ENCODE results near the gene SLMAP. TPM values are rescaled to one million over a fixed set of nuclear protein-coding genes. Genes with fewer than 3 reads are reported as not detected.

SLMAP gene
- total and polyA plus RNA-seq, 10 donors = 7.8 to 77.3 (median 62.9) TPM

GRCh38 chr3:57818772-57819171 lies 62.7 kb downstream of the SLMAP start:
- no peak for DNase-seq
- Histone ChIP-seq H3K4me3 (no peak overlapping the region), H3K27me3 (replicated peaks in 1 of 7) (no peaks in the 10 kb centered on the region), H3K36me3 (peaks cover 0 to 4% (median 0%) of the 10 kb centered on the region in 6 donors), H3K27ac (no peak overlapping the region), H3K9me3 (no peaks in the 10 kb centered on the region), H3K4me1 (peaks cover 0 to 45% (median 21%) of the 10 kb centered on the region in 6 donors)
- intact Hi-C loops (cut with DNase I; ENCODE audit: low total_unique reads) = no loop called here
- TF ChIP-seq POLR2A (IDR thresholded peaks at IDR 0.05) (no peak), POLR2AphosphoS5 (IDR thresholded peaks at IDR 0.05) (no peak)
- TF ChIP-seq, protein P1, sequence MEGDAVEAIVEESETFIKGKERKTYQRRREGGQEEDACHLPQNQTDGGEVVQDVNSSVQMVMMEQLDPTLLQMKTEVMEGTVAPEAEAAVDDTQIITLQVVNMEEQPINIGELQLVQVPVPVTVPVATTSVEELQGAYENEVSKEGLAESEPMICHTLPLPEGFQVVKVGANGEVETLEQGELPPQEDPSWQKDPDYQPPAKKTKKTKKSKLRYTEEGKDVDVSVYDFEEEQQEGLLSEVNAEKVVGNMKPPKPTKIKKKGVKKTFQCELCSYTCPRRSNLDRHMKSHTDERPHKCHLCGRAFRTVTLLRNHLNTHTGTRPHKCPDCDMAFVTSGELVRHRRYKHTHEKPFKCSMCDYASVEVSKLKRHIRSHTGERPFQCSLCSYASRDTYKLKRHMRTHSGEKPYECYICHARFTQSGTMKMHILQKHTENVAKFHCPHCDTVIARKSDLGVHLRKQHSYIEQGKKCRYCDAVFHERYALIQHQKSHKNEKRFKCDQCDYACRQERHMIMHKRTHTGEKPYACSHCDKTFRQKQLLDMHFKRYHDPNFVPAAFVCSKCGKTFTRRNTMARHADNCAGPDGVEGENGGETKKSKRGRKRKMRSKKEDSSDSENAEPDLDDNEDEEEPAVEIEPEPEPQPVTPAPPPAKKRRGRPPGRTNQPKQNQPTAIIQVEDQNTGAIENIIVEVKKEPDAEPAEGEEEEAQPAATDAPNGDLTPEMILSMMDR (IDR thresholded peaks at IDR 0.05 in 8 of 11, conservative IDR thresholded peaks at IDR 0.05 in 3 of 11) = no peak

GRCh38 chr3:57820479-57820878 lies 64.4 kb downstream of the SLMAP start:
- no peaks in the 10 kb centered on the region for H3K9me3 ChIP-seq
- intact Hi-C loops (cut with DNase I; ENCODE audit: low total_unique reads) = loop anchor here (10.0 kb wide), 1 partner anchor 416 kb away; no protein-coding TSS in a partner anchor
- H3K4me1 ChIP-seq = peaks cover 0 to 34% (median 11%) of the 10 kb centered on the region in 6 donors
- no peak overlapping the region for H3K27ac ChIP-seq
- H3K4me3 ChIP-seq = no peak overlapping the region
- WGBS, 5 donors = 90 to 95% (median 93%) methylated on average over 6 of the region's 6 CpGs
- DNase-seq = no peak
- no peaks in the 10 kb centered on the region for H3K27me3 ChIP-seq (replicated peaks in 1 of 7)
- peaks cover 0 to 4% (median 0%) of the 10 kb centered on the region in 6 donors for H3K36me3 ChIP-seq
- TF ChIP-seq POLR2AphosphoS5 (IDR thresholded peaks at IDR 0.05) (no peak), POLR2A (IDR thresholded peaks at IDR 0.05) (no peak)
- TF ChIP-seq, protein P1 (IDR thresholded peaks at IDR 0.05 in 8 of 11, conservative IDR thresholded peaks at IDR 0.05 in 3 of 11) = no peak

DNA sequence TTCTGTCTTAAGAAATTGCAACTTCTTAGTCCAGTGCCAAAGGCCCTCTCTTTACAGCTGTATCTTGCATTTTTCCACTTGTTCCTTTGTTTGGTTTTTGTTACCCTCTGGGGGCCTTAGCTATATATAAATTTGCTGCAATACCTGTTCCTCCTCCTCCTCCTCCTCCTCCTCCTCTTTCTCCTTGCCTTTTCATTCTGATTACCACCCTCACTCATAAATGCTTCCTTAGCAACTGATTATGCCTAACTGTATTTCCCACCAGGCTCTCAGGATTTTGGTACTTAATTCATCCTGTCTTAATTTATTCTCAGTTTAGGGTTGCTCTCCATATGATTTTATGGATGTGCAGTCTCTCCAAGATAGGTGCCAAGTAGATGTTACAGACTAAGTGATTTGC lies 65.7 kb downstream of the SLMAP start:
- H3K27me3 ChIP-seq (replicated peaks in 1 of 7) = no peaks in the 10 kb centered on the region
- intact Hi-C loops (cut with DNase I; ENCODE audit: low total_unique reads) = loop anchor here (10.0 kb wide), 1 partner anchor 417 kb away; no protein-coding TSS in a partner anchor
- peaks cover 0 to 37% (median 20%) of the 10 kb centered on the region in 6 donors for H3K4me1 ChIP-seq

DNA sequence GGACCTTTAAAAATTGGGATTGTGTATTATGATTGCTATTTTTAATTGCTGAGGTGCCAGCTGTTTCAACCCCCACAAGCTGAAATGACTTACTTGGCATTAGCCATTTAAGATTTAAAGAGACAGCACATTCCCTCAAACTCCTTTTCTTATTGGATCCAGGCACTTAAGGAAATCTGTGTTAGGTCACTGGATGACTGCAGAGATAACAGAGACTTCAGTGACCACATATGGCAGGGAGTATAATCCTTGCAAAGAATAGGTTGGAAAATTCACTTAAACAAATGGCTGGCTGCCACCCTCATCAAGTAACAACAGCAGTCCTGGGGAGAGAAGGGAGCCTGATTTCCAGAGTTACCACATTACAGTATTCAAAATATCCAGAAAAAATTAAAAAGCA lies 66.6 kb downstream of the SLMAP start:
- intact Hi-C loops (cut with DNase I; ENCODE audit: low total_unique reads) = loop anchor here (10.0 kb wide), 1 partner anchor 418 kb away; no protein-coding TSS in a partner anchor
- TF ChIP-seq POLR2AphosphoS5 (IDR thresholded peaks at IDR 0.05) = no peak
- TF ChIP-seq, protein P1 (IDR thresholded peaks at IDR 0.05 in 8 of 11, conservative IDR thresholded peaks at IDR 0.05 in 3 of 11) = no peak

More for the DNA sequence above, 65.7 kb downstream of the SLMAP start:
- TF ChIP-seq POLR2A (IDR thresholded peaks at IDR 0.05) (no peak), POLR2AphosphoS5 (IDR thresholded peaks at IDR 0.05) (no peak)
- TF ChIP-seq, protein P1 (IDR thresholded peaks at IDR 0.05 in 8 of 11, conservative IDR thresholded peaks at IDR 0.05 in 3 of 11) = no peak
- H3K9me3 ChIP-seq = no peaks in the 10 kb centered on the region
- H3K27ac ChIP-seq = no peak overlapping the region
- peaks cover 0 to 4% (median 0%) of the 10 kb centered on the region in 6 donors for H3K36me3 ChIP-seq
- H3K4me3 ChIP-seq = no peak overlapping the region
- DNase-seq = no peak

More for the DNA sequence above, 66.6 kb downstream of the SLMAP start:
- Histone ChIP-seq H3K36me3 (peaks cover 0 to 4% (median 0%) of the 10 kb centered on the region in 6 donors), H3K27me3 (replicated peaks in 1 of 7) (no peaks in the 10 kb centered on the region), H3K4me1 (peaks cover 0 to 41% (median 25%) of the 10 kb centered on the region in 6 donors), H3K4me3 (no peak overlapping the region), H3K27ac (no peak overlapping the region), H3K9me3 (no peaks in the 10 kb centered on the region)
- no peak for DNase-seq
